HepG2 (cell line): ENCODE measurements around the gene NOTUM. TPM values are rescaled to one million over a fixed set of nuclear protein-coding genes. Genes with fewer than 3 reads are reported as not detected.

Experiments used
- CHD4 ChIP-seq: fragments of 200-600 bp; sonication (generic); IDR thresholded peaks from 2 replicates; pipeline ENCODE4 v1.7.0; 2017; ENCODE audit warnings: mild to moderate bottlenecking, low read length, borderline replicate concordance
- KLF13 ChIP-seq: sonication (generic); formaldehyde crosslinking; IDR thresholded peaks from 2 replicates; pipeline ENCODE4 v1.4.0; 2020; ENCODE audit warnings: mild to moderate bottlenecking, missing genetic modification reagents
- MZF1 ChIP-seq: sonication (generic); formaldehyde crosslinking; IDR thresholded peaks from 2 replicates; pipeline ENCODE4 v1.8.1; 2023; ENCODE audit warnings: mild to moderate bottlenecking, missing genetic modification reagents, borderline replicate concordance
- TCF7L2 ChIP-seq: IDR thresholded peaks from 2 replicates; pipeline ENCODE4 v1.6.1; 2011; ENCODE audit warnings: mild to moderate bottlenecking, low read depth, low read length, moderate library complexity
- ZC3H4 ChIP-seq: sonication (generic); formaldehyde crosslinking; IDR thresholded peaks from 2 replicates; pipeline ENCODE4 v1.4.0; 2020; ENCODE audit warnings: missing genetic modification reagents, borderline replicate concordance
- ZNF83 ChIP-seq: sonication (generic); formaldehyde crosslinking; IDR thresholded peaks from 2 replicates; pipeline ENCODE4 v1.4.0; 2020; ENCODE audit warnings: missing genetic modification reagents, mild to moderate bottlenecking, borderline replicate concordance
- polyA plus RNA-seq, 8 experiments: library from polyadenylated mRNA; depleted of rRNA in 3 of 8; stranded (reverse) in 7 of 8; unstranded in 1 of 8; fragments of >200 nt; fragmentation: Illumina TruSeq in 4 of 8; extraction: Trizol in 4 of 8; gene quantifications; 2 replicates each; pipeline versions ENCODE4 v1.2.1 to v1.2.3, GENCODE V29; 2011 to 2016; ENCODE audit warnings: low read depth in 4 of 8, missing spikeins in 1 of 8, mixed read lengths in 1 of 8; ENCODE audit not compliant: insufficient read depth in 1 of 8
- total RNA-seq, 5 experiments: library from RNA; depleted of rRNA; stranded (reverse); fragments of >200 nt; fragmentation: Illumina TruSeq; extraction: Trizol; gene quantifications; 2 replicates each; pipeline ENCODE4 v1.2.3, GENCODE V29; 2016; ENCODE audit warnings: low read depth in 1 of 5
- TF ChIP-seq, protein P1 (sequence below): sonication (generic); formaldehyde crosslinking; IDR thresholded peaks from 2 replicates; pipeline ENCODE4 v1.4.0; 2020; ENCODE audit warnings: mild to moderate bottlenecking, missing genetic modification reagents
- TF ChIP-seq, protein P2 (sequence below): sonication (generic); formaldehyde crosslinking; IDR thresholded peaks from 2 replicates; pipeline ENCODE4 v1.4.0; 2020; ENCODE audit warnings: missing genetic modification reagents, borderline replicate concordance
- TF ChIP-seq, protein P3 (sequence below): IDR thresholded peaks from 2 replicates; pipeline ENCODE4 v1.6.1; 2016
- TF ChIP-seq, protein P4 (sequence below), 2 experiments: sonication (generic) in 1 of 2; formaldehyde crosslinking in 1 of 2; IDR thresholded peaks; 2 replicates each; pipeline versions ENCODE4 v1.4.0 to v1.6.1; 2018 to 2020; ENCODE audit warnings: missing genetic modification reagents in 2 of 2, borderline replicate concordance in 1 of 2, low read depth in 1 of 2, mild to moderate bottlenecking in 1 of 2, missing biosample characterization in 1 of 2

Gene NOTUM
- total and polyA plus RNA-seq, 2 of the 13 experiments (the other 11 are each of a cell fraction or from before 2014, with no cell fraction given): 150 to 160 TPM

DNA sequence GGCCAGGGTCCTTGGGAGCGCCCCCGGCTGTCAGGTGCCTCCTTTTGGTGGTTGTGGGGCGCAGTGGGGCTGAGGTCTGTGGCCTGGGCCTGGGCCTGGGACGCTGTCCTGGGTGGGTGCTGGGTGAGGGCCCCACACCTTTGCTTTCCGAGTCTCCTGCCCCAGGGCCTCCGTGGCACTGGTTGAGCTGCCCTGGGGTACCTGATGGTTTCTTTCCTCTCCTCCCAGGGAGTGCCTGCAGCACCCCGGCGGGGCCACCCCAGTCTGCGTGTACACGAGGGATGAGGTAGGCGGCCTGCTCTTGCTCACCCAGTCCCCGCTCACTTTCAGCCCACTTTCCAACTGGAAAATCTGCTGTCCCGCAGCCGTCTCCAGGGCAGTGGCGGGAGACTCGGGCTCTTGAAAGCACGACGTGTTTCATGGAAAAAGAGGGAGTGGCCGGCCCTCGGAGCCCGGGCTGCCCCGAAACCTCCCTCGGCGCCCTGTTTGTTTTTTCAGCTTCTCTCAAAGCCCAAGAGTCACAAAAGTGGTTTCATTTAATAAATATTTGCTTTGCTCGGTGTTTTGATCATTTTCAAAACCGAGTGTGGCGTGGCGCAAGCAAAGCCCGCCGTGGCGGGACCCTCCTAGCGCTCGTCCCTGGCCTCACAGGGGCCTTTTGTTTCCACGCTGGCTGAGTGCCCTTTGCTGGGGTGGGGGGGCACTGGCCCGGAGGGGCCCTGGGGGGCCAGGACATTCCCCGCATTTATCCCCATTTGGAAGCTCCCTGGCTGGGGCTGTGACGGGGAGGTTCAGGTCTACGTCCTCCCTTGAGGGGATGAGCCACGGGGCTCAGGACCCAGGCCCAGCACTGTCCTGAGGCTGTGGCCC, 33.8 kb upstream of the NOTUM start (continued):
- TF ChIP-seq, protein P1, sequence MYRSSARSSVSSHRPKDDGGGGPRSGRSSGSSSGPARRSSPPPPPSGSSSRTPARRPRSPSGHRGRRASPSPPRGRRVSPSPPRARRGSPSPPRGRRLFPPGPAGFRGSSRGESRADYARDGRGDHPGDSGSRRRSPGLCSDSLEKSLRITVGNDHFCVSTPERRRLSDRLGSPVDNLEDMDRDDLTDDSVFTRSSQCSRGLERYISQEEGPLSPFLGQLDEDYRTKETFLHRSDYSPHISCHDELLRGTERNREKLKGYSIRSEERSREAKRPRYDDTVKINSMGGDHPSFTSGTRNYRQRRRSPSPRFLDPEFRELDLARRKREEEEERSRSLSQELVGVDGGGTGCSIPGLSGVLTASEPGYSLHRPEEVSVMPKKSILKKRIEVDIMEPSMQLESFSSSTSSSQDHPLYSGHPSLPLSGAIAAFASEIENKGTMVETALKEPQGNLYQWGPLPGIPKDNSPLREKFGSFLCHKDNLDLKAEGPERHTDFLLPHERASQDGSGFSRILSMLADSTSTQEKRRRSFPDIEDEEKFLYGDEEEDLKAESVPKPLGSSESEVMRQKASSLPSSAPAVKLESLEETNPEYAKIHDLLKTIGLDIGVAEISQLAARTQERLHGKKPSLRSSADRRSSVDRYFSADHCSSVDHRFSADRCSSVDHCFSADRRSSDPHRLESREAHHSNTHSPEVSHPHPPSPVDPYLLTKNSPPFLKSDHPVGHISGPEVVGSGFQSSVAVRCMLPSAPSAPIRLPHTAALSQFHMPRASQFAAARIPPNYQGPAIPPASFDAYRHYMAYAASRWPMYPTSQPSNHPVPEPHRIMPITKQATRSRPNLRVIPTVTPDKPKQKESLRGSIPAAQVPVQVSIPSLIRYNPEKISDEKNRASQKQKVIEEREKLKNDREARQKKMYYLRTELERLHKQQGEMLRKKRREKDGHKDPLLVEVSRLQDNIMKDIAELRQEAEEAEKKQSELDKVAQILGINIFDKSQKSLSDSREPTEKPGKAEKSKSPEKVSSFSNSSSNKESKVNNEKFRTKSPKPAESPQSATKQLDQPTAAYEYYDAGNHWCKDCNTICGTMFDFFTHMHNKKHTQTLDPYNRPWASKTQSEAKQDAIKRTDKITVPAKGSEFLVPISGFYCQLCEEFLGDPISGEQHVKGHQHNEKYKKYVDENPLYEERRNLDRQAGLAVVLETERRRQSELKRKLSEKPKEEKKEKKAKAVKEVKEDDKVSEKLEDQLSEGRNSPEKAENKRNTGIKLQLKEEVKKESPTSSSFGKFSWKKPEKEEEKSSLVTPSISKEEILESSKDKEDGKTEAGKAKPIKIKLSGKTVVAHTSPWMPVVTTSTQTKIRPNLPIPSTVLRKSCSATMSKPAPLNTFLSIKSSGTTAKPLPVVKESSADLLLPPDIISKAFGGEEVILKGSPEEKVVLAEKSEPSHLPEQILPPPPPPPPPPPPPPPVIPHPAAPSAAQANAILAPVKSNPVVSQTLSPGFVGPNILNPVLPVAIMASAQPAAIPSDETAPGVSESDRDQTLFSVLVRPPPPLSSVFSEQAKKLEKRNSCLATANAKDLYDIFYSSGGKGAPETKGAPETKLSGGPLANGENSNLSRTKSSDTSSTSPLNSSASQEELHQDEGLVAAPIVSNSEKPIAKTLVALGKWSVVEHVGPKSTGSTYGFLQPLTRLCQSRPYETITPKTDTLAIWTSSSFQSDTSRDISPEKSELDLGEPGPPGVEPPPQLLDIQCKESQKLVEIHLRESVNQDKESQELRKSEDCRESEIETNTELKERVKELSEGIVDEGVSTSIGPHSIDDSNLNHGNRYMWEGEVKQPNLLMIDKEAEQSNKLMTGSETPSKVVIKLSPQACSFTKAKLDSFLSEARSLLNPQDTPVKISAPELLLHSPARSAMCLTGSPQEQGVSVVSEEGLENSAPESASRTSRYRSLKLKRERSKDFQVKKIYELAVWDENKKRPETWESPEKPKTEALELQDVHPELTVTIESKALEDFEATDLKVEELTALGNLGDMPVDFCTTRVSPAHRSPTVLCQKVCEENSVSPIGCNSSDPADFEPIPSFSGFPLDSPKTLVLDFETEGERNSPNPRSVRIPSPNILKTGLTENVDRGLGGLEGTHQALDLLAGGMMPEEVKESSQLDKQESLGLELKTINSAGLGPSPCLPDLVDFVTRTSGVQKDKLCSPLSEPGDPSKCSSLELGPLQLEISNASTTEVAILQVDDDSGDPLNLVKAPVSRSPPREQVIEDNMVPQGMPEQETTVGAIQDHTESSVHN (CRISPR knock-in tag): no peak
- TF ChIP-seq, protein P2, sequence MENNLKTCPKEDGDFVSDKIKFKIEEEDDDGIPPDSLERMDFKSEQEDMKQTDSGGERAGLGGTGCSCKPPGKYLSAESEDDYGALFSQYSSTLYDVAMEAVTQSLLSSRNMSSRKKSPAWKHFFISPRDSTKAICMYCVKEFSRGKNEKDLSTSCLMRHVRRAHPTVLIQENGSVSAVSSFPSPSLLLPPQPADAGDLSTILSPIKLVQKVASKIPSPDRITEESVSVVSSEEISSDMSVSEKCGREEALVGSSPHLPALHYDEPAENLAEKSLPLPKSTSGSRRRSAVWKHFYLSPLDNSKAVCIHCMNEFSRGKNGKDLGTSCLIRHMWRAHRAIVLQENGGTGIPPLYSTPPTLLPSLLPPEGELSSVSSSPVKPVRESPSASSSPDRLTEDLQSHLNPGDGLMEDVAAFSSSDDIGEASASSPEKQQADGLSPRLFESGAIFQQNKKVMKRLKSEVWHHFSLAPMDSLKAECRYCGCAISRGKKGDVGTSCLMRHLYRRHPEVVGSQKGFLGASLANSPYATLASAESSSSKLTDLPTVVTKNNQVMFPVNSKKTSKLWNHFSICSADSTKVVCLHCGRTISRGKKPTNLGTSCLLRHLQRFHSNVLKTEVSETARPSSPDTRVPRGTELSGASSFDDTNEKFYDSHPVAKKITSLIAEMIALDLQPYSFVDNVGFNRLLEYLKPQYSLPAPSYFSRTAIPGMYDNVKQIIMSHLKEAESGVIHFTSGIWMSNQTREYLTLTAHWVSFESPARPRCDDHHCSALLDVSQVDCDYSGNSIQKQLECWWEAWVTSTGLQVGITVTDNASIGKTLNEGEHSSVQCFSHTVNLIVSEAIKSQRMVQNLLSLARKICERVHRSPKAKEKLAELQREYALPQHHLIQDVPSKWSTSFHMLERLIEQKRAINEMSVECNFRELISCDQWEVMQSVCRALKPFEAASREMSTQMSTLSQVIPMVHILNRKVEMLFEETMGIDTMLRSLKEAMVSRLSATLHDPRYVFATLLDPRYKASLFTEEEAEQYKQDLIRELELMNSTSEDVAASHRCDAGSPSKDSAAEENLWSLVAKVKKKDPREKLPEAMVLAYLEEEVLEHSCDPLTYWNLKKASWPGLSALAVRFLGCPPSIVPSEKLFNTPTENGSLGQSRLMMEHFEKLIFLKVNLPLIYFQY (CRISPR knock-in tag): no peak; the same call in 1 of the 2 replicates
- 0 out of 2 replicates have a peak, but pooled peaks have one; percentile 52 for TF ChIP-seq CHD4
- no peak for TF ChIP-seq MZF1 (CRISPR knock-in tag)
- TF ChIP-seq, protein P3, sequence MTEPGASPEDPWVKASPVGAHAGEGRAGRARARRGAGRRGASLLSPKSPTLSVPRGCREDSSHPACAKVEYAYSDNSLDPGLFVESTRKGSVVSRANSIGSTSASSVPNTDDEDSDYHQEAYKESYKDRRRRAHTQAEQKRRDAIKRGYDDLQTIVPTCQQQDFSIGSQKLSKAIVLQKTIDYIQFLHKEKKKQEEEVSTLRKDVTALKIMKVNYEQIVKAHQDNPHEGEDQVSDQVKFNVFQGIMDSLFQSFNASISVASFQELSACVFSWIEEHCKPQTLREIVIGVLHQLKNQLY: peak; percentile 62
- TF ChIP-seq ZC3H4 (CRISPR knock-in tag): peak; percentile 47; the same call in 1 of the 2 replicates
- TF ChIP-seq KLF13 (CRISPR knock-in tag): peak; percentile 1; the same call in 1 of the 2 replicates
- peak; percentile 60; the same call in 1 of the 2 replicates for TF ChIP-seq TCF7L2
- no peak; the same call in 1 of the 2 replicates for TF ChIP-seq ZNF83 (CRISPR knock-in tag)
- TF ChIP-seq, protein P4, sequence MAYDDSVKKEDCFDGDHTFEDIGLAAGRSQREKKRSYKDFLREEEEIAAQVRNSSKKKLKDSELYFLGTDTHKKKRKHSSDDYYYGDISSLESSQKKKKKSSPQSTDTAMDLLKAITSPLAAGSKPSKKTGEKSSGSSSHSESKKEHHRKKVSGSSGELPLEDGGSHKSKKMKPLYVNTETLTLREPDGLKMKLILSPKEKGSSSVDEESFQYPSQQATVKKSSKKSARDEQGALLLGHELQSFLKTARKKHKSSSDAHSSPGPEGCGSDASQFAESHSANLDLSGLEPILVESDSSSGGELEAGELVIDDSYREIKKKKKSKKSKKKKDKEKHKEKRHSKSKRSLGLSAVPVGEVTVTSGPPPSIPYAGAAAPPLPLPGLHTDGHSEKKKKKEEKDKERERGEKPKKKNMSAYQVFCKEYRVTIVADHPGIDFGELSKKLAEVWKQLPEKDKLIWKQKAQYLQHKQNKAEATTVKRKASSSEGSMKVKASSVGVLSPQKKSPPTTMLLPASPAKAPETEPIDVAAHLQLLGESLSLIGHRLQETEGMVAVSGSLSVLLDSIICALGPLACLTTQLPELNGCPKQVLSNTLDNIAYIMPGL (CRISPR knock-in tag; IDR thresholded peaks at IDR 0.05; ENCODE audit: borderline replicate concordance in 1 of 2, low read depth in 1 of 2): no peak; a peak in 2 of 4 replicates
